DMS79 treated with DMSO at 0.1 percent for 48 hours (cell line): ENCODE measurements around the gene COG2.
"Not testable (repeated sequence)": the region's sequence is repeated elsewhere in the genome, so short reads cannot be mapped to it uniquely, and the experiment has no call there.

ENCODE experiments used
- DNase-seq: peaks from one replicate; lab custom pipeline; 2025; lab: John Stamatoyannopoulos, UW

COG2 gene

DNA sequence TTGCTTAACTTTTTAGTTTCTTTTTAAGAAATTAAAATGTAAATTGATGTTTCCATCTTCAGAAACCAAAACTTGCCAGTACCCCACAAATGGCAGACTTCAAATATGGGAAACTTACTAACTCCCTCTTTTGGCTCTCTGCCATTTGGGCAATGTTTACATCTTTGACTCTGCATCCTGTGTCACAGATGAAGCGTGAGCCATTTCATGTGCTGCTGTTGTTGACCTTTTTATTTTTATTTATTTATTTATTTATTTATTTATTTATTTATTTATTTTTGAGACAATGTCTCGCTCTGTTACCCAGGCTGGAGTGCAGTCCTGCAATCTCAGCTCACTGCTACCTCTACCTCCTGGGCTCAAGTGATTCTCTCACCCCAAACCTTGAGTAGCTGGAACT is 16.0 kb upstream of the COG2 start:
- no peak for DNase-seq

DNA sequence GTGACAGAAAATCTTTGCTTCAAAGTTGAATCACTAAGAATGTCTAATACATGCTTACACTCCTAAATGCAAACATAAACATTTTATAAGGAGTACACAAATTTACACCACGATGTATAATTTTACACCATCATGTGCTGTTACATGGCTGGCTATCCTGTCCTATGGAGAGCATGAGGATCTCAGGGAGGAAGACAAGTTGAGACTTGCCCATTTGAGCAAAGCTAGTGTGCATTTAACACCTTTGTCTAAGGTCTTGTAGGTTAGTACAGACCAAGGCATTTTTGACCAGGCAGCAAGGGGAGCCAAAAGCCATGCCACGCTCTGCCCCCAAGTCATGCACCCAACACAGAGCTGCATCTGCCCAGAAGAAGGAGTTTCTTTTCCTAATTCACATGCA is 14.5 kb upstream of the COG2 start:
- DNase-seq: no peak

DNA sequence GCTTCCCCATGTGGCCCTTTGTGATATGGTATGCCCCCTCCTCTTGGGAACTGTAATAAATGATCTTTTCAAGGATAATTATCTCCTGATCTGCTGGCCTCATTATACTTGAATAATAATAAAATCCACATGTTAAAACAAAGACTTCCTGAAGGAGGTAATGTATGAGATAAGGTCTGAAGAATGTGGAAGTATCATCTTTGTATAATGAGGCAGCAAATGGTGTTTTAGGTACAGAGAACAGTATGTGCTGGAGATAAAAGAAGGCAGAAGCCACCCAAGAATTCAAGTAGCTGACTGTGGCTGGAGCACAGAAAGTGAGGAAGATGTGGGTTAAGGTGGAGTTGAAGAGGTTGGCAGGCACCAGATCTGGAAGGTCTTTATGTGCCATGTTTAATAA is 12.8 kb upstream of the COG2 start:
- DNase-seq: no peak

DNA sequence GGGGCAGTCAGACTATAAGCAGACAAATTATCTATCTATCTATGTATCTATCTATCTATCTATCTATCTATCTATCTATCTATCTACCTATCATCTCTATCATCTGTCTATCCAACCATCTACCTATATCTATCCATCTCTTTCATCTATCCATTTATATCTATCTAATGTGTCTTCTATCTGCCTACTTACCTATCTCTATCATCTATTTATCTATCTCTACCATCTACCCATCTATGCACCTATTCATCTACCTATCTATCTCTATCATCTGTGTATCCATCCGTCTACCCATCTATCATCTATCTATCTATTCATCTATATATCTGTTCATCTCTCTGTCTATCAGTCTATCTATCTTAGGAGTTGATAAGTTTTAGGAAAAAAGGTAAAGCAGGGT is 10.8 kb upstream of the COG2 start:
- no peak for DNase-seq

DNA sequence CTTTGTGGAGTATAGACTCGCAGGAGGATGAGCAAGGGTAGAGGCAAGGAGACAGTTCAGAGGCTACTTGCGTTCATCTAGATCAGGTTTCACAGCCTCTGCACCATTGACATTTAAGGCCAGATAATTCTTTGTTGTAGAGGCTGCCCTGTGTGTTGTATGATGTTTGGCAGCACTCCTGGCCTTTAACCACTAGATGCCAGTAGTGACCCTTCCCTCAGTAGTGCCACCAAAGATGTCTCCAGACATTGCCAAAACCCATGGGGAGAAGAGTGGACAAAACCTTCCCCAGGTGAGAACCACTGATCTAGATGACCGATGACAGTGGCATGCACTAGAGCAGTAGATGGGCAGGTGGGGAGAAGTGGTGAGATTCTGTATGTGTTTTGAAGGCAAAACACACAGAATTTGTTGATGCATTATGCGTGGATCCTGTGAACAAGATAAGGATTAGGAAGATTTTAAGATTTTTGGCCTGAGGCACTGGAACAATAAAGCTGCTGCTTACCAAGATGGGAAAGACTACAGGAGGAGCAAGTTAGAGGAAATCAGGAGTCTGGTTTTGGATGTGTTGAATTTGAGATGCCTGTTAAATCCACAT is 9.9 kb upstream of the COG2 start:
- DNase-seq: peak; percentile 25

DNA sequence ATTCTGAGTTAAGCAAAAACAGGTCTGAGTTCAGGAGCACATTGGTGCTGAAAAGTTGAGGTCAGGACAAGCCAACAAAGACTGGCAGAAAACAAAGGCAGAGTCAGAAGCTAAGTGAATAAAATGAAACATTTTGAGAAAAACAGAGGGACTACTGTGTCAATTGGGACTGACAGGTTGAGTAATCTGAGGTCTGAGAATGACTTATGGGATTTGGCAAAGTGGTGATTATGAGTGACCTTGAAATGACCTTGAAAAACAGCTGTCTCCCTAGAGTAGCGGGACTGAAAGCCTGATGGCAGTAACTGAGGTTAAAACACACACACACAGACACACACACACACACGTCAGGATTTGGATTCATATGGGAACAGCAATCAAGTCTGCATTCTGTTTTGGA is 8.8 kb upstream of the COG2 start:
- DNase-seq: no peak

DNA sequence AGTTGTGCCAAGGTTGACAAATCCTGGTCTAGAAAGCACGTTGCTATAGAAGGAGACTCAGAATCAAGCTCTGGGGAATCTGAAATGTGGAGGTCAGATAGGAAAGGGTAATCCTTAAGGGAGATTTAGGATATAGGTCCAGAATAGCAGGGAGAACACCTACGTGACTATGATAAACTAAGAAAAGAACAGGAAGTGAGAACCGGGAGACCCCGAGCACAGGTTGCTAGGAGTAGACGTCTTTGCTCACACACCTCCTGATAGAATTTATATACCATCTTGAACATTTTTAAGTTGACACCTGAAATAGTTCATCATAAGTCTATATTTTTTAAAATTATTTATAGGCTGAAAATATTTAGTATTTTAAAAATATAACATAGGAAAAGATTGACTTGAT is 7.9 kb upstream of the COG2 start:
- no peak for DNase-seq

DNA sequence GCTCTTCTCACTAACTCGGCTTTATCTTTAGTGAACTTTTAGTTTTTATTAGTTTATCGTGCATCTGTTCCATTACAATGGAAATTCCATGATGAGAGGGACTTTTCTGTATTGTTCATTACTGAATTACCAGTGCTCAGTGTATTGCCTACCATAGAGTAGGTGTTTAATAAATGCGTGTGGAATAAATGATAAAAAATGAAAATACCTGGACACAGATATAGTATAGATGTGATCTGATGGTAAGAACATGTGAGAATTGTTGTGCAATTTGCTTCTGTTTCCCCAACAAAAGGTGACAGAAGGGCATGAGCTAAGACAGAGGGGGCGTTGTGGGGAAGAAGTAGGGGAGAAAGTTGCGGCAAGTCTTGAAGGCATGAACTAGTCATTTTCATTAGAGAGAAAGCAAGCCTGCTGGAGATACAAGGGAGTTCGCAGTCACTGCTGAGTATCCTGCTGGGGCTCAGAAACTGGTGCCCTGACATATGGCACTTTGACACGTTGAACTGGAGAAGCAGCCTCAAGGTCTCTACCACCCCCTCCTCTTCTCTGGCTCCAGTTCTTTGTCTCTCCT is 5.6 kb upstream of the COG2 start:
- no peak for DNase-seq

DNA sequence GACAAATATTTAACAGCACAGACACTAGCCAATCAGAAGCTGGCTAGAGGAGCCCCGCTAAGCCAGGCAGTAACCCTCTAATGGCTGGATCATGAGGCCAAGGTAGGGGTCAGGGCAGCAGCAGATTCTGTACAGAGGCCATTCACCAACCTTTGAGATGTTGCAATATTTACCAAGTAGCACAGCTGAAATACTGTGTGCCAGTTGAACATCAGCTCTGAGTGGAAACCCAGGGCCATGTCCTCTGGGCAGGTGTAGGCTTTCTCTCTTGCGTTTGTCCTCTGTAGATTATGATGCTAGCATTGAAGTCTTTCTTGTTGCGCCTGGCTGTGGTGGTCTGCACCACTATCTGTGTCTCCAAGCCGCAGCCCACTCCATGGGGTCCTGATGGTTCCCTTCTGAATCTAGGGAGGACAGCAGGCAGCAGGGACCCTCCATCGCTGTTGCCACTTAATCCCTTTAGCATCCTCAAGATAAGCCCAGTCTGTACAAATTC is 2.5 kb upstream of the COG2 start:
- no peak for DNase-seq

DNA sequence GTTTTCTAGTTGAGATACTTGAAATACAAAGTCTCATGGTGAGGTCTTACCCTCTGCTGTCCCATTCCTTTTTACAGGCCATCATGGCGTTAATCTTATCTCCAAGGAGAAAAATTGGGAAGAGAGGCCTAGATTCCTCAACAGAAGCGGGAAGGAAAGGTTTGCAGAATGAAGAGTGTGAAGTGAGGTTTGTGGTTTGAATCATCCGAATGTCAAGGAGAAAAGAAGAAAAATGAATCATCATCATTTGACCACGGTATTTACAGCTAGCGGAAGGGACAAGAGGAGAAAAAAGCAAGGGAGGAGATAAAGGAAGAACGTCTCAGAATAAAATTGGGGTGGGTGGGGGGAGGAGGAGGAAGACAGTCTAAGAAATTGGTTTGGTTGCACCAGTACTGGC is 935 bp upstream of the COG2 start:
- no peak for DNase-seq

DNA sequence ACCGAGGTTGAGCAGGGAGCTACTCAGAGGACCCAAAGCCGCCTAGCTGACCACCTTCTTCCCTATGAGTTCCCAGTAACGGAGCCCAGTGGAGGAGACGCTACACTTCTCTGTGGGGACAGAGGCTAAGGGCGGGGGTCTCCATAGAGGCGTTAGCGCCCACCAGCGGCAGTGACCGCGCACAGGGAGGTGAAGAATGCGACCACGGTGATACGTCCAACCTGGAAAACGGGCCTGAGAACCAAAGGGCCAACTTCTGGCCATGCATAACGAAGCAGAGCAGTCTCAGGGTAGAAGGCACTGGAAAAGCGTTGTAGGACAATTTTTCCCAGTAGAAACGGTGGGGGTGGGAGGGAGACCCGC is 400 bp upstream of the COG2 start:
- DNase-seq: no peak

DNA sequence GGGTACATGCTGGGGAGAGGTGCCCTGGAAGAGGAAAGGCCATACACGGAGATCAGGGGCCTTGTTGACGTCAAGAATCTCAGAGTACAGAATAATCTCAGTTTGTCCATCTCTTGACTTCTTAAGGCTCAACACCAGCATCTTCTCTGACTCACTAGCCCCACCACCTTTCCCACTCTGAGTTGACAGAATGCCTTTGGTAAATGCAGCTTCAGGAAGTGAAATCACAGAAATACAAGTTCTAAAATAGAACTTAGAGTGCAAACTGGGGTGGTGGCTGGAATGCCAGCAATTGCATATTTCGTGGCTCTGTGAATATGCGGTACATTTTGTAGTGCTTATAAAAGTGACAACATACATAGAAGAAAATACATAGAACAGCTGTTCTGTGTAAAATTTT is 1.6 kb downstream of the COG2 start:
- no peak for DNase-seq

DNA sequence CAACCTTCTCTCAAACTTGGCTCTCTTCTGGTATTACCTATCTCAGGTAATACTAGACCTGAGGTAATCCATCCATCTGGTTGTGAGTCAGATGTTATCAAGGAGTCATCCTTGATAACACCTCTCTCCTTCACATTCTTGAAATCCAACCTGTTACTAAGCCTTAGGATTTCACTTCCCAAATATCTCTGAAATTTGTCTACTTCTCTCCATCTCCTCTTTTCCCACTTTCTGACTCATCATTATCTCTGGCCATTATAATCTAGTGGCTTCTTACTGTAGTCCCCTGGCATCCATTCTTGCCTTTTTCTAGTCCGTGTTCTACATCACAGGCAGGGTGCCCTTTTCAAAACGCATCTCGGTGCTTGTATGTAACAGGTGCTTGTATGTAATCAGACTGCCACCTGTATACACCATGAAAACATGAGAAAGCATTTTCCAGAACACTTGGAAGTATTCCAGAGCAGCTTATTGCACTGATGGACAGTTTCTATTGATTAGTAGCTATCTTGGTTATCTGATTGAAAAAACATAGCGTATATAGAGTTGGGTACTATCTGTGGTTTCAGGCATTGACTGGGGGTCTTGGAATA is 4.5 kb downstream of the COG2 start:
- DNase-seq: no peak

DNA sequence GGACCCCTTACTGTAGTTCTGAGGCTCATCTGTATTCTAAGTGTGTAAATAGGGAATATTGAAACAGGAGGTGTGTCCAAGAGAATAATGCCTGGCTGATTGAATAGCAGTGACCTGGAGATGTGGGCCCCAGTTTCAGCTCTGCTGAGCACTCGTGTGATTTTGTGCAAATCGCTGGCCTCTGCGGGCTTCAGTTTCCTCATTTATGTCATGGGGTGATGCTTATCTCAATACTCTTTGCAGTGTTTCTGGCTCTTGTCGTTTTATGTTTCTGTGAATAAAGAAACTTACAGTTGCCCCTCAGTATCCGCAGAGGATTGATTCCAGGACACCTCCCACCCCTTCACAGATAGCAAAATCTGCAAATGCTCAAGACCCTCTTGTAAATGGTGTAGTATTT is 5.0 kb downstream of the COG2 start:
- no peak for DNase-seq

DNA sequence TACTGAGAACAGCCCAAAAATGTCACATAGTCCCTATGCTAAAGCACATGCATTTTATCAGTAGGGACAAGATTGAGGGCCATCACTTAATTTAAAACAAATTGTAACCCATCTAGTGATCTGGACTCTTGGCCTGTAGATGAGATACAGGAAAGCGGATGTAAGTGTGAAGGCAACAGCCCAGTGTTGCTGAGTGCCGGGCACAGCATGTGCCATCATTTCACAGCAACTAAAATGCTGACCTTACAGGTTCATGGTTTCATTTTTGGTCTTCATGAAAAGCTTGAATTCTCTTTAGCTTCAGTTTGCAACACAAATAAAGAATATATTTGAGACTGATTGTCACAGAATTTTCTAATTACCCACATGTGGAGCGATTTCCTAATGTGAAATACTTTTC is 5.8 kb downstream of the COG2 start:
- DNase-seq: no peak

DNA sequence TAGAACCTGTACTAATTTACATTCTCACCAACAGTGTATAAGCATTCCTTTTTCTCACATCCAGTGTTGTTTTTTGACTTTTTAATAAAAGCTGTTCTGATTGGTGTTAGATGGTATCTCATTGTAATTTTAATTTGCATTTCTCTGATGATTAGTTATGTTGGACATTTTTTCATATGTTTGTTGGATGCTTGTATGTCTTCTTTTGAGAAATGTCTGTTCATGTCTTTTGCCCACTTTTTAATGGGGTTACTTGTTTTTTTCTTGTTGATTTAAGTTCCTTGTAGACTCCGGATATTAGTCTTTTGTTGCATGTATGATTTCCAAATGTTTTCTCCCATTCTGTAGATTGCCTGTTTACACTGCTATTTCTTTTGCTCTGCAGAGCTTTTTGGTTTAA is 8.0 kb downstream of the COG2 start:
- DNase-seq: no peak

DNA sequence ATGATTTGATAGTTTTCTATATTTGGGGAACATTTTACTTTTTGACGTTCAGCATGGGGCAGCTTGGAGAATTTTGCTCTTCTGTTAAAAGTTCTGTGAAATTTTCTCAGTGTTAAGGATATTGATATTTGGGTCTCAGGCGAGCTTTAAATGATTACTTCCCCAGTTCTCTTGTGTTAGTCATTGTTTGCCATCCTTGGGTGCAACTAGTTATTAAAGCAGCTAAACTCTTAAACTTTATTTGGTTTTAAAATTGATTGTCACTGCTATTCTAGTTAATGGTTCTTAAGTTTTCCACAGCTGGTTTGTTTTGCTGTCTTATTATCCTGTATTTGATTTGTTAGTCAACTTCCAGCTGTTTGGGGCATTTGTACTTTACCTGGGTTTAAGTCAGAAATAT is 9.0 kb downstream of the COG2 start:
- DNase-seq: no peak

DNA sequence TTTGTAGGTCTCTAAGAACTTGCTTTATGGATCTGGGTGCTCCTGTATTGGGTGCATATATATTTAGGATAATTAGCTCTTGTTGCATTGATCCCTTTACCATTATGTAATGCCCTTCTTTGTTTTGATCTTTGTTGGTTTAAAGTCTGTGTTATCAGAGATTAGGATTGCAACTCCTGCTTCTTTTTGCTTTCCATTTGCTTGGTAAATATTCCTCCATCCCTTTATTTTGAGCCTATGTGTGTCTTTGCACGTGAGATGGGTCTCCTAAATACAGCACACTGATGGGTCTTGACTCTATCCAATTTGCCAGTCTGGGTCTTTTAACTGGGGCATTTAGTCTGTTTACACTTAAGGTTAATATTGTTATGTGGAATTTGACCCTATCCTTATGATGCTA is 14.4 kb downstream of the COG2 start:
- DNase-seq: not testable (repeated sequence)

DNA sequence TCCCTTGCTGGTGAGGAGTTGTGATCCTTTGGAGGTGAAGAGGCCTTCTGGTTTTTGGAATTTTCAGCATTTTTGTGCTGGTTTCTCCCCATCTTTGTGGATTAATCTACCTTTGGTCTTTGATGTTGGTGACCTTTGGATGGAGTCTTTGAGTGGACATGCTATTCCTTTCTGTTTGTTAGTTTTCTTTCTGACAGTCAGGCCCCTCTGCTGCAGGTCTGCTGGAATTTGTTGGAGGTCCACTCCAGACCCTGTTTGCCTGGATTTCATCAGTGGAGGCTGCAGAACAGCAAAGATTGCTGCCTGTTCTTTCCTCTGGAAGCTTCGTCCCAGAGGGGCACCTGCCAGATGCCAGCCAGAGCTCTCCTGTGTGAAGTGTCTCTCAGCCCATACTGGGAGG is 15.8 kb downstream of the COG2 start:
- not testable (repeated sequence) for DNase-seq

DNA sequence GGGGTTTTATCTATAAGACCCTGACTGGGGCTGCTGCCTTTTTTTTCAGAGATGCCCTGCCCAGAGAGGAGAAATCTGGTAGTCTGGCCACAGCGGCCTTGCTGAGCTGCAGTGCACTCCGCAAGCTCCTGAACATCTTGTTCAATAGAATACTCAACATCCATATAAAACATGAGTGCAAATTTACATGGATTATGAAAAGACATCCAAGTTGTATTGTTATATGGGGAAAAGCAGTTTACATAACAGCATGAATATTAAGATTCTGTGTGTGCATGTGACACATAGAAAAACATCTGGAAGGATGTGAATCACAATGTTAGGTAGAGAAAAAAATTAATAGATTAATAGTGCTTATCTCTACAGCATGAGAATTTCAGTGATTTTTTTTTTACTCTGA is 16.4 kb downstream of the COG2 start:
- DNase-seq: no peak

DNA sequence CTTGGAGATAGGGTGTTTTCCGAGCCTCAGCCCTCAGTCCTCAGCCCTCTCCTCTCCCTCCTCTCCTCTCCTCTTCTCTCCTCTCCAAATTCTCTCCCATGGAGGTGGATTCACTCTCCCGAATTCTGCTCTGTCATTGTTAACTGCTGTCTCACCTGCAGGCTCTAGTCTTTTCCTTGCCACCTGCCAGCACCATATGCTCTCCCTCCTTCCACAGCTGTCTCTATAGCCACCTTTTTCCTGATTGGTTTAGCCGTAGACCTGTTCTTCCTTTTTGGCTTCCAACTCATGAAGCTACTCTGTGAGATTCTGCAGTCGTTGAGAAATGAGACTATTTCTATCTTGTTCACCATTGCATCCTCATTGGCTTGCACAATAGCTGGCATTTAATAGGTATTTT is 19.7 kb downstream of the COG2 start:
- no peak for DNase-seq

DNA sequence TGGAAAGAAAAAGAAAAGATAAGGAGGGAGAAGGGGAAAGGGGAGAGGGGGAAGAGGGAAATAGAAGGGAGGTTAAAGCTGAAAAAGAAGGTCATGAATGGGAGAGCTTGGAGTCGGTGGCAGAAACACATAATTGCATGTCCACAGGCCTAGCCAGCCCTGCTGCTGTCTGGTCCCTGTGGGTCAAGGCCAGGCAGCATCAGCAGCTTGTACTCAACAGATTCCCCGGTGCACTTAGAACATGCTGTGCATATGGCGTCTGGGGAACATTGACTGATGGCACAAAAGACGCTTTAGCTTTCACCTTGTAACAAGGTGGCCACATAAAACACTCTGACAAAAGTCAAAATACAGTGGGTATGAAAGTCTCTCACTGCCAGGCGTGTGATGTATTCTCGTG is 25.9 kb downstream of the COG2 start:
- no peak for DNase-seq

DNA sequence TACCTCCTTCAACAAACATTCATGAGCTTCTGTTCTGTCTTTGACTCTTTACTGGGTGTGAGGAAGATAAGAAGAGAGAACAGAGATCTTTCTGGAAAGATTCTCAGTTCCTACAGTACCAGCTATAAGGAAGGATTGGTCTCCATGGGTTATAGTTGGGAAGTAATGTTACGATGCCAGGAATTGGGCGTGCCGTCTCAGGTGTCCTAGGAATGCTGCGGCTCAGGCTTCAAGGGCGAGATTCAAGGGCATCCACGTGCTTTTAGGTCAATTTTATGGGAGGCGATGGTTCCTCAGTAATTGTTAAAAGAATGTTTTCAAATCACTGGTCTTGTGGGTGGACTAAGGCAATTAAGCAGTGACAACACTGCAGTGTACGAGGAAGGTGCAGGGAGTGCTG is 27.3 kb downstream of the COG2 start:
- DNase-seq: no peak

DNA sequence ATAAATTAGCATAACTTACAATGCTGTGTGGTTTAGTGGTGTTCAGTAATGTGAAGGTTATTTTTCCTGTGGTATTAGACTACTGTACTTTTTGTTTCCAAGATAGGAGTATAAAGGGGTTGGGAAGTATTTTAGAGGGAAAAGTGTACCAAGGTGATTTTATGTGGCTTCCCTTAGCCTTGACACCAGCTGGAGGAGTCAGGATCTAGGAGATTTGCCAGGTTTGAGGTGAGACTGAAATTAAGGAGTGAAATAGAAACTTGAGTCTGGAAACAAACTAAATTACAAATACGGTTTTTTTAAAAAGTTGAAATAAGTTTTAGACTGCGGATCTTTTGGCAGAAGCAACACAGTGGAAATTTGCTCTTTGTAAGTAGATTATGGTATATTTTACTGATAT is 32.3 kb downstream of the COG2 start:
- no peak for DNase-seq
